ENCODE data around the gene CDH13. TPM values are rescaled to one million over a fixed set of nuclear protein-coding genes. Genes with fewer than 3 reads are reported as not detected.

The CDH13 gene
- total RNA-seq, 1 experiment from 2014 or later: 34.5 TPM

GRCh38 chr16:83271123-83271522, 644.4 kb downstream of the CDH13 start:
- Histone ChIP-seq H3K4me1 (peaks cover 6% of the 10 kb centered on the region; the same call in 1 of the 2 replicates), H3K9me3 (replicated peaks) (no peaks in the 10 kb centered on the region), H3K36me3 (no peaks in the 10 kb centered on the region), H3K27ac (no peak overlapping the region), H3K27me3 (no peaks in the 10 kb centered on the region), H3K4me3 (no peak overlapping the region)
- DNase-seq: no peak

- no peaks in the 10 kb centered on the region for H3K9me3 ChIP-seq (replicated peaks)
- H3K36me3 ChIP-seq: no peaks in the 10 kb centered on the region
- no peaks in the 10 kb centered on the region for H3K27me3 ChIP-seq
- DNase-seq: no peak
- no peak overlapping the region for H3K27ac ChIP-seq
- H3K4me1 ChIP-seq: peaks cover 6% of the 10 kb centered on the region; the same call in 1 of the 2 replicates
- no peak overlapping the region for H3K4me3 ChIP-seq
Measured at GRCh38 chr16:83271970-83272575, 645.3 kb downstream of the CDH13 start.

DNA sequence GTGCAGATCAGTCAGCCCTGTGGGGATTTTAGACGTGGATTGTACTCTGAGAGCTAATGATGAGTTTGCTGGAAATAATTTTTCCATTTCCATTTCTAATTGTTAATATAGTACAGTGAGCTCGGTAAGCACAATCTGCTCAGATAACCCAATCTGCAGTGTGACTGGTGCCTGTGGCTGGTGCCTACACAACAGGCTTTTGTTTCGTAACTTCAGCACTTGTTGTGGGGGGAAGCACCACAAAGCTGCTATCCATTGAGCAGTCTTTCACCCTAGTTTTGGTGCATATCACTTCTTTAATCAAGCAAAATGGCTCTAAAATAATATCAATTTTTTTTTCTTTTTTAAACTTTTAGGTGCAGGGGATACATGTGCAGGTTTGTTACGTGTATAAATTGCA, 646.1 kb downstream of the CDH13 start:
- no peaks in the 10 kb centered on the region for H3K9me3 ChIP-seq (replicated peaks)
- no peak overlapping the region for H3K27ac ChIP-seq
- H3K4me3 ChIP-seq: no peak overlapping the region
- H3K4me1 ChIP-seq: peaks cover 6% of the 10 kb centered on the region; the same call in 1 of the 2 replicates
- no peaks in the 10 kb centered on the region for H3K36me3 ChIP-seq
- no peak for DNase-seq
- no peaks in the 10 kb centered on the region for H3K27me3 ChIP-seq

- H3K27me3 ChIP-seq: no peaks in the 10 kb centered on the region
- no peak overlapping the region for H3K4me3 ChIP-seq
- H3K27ac ChIP-seq: no peak overlapping the region
- no peak for DNase-seq
- no peaks in the 10 kb centered on the region for H3K9me3 ChIP-seq (replicated peaks)
- H3K36me3 ChIP-seq: no peaks in the 10 kb centered on the region
- H3K4me1 ChIP-seq: peaks cover 6% of the 10 kb centered on the region; the same call in 1 of the 2 replicates
Measured at GRCh38 chr16:83273504-83274173, 646.9 kb downstream of the CDH13 start.

GRCh38 chr16:83279251-83279650, 652.5 kb downstream of the CDH13 start:
- no peak overlapping the region for H3K27ac ChIP-seq
- no peaks in the 10 kb centered on the region for H3K27me3 ChIP-seq
- H3K4me3 ChIP-seq: no peak overlapping the region
- no peak for DNase-seq
- no peaks in the 10 kb centered on the region for H3K36me3 ChIP-seq
- H3K4me1 ChIP-seq: no peaks in the 10 kb centered on the region
- no peaks in the 10 kb centered on the region for H3K9me3 ChIP-seq (replicated peaks)

DNA sequence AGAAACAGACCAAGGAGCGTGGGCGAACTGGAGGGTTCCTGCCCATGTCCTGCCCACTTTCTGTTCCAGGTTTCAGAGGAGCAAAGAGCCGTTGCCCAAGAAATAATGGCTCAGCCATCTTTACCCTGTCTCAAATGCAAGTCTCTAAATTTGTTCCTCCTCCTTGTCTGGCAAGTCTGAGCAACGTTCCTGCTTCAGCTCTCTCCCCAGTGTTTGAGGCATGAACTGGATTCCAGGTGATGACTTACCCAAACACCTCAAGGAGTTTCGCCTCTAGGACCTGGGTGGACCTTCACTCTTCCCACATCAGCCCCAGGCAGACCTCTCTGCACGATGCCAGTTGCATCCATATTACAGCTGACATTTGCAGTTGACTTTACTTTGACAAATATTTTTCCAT, 659.2 kb downstream of the CDH13 start:
- no peaks in the 10 kb centered on the region for H3K4me1 ChIP-seq
- no peaks in the 10 kb centered on the region for H3K27me3 ChIP-seq
- H3K9me3 ChIP-seq (replicated peaks): no peaks in the 10 kb centered on the region
- H3K4me3 ChIP-seq: no peak overlapping the region
- H3K27ac ChIP-seq: no peak overlapping the region
- H3K36me3 ChIP-seq: no peaks in the 10 kb centered on the region
- DNase-seq: no peak

- Histone ChIP-seq H3K4me1 (peaks cover 18% of the 10 kb centered on the region), H3K27ac (peak overlapping the region; percentile 27; the same call in 1 of the 2 replicates), H3K9me3 (replicated peaks) (no peaks in the 10 kb centered on the region), H3K36me3 (no peaks in the 10 kb centered on the region), H3K4me3 (no peak overlapping the region), H3K27me3 (no peaks in the 10 kb centered on the region)
- no peak for DNase-seq
Measured at GRCh38 chr16:83296505-83296904, 669.7 kb downstream of the CDH13 start.

DNA sequence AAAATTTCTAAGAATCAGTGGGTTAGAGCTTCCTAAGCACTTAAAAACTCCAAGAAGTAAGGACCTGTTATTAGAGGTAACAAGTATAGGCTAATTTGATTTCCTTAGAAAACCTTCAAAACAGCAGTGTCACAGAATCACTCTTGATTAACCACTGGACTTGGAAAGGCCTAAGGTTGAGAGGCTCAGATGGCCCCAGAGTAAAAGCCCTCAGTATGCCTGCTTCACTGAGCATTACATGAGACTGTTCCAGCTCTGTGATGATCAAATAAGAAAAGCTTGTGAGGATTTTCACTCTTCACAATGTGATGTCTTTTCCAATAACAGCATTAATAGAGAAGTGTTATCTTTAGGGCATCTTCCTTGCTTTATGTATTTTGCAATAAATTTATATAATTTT, 671.8 kb downstream of the CDH13 start:
- H3K36me3 ChIP-seq: no peaks in the 10 kb centered on the region
- H3K4me1 ChIP-seq: peaks cover 17% of the 10 kb centered on the region
- H3K27me3 ChIP-seq: no peaks in the 10 kb centered on the region
- H3K27ac ChIP-seq: no peak overlapping the region
- no peaks in the 10 kb centered on the region for H3K9me3 ChIP-seq (replicated peaks)
- DNase-seq: no peak
- no peak overlapping the region for H3K4me3 ChIP-seq

- H3K4me3 ChIP-seq: no peak overlapping the region
- peak; percentile 4 to 9 for DNase-seq
- H3K36me3 ChIP-seq: no peaks in the 10 kb centered on the region
- H3K27ac ChIP-seq: no peak overlapping the region
- H3K9me3 ChIP-seq (replicated peaks): no peaks in the 10 kb centered on the region
- H3K4me1 ChIP-seq: peaks cover 27% of the 10 kb centered on the region
- no peaks in the 10 kb centered on the region for H3K27me3 ChIP-seq
Measured at GRCh38 chr16:83300326-83300725, 673.6 kb downstream of the CDH13 start.

- Histone ChIP-seq H3K36me3 (no peaks in the 10 kb centered on the region), H3K27ac (peak overlapping the region; percentile 22), H3K27me3 (no peaks in the 10 kb centered on the region), H3K4me1 (peaks cover 23% of the 10 kb centered on the region), H3K9me3 (replicated peaks) (no peaks in the 10 kb centered on the region), H3K4me3 (no peak overlapping the region)
- DNase-seq: peak; percentile 20 to 53
Measured at GRCh38 chr16:83301971-83302370, 675.2 kb downstream of the CDH13 start.

- Histone ChIP-seq H3K27ac (no peak overlapping the region), H3K27me3 (no peaks in the 10 kb centered on the region), H3K36me3 (no peaks in the 10 kb centered on the region), H3K4me1 (peaks cover 23% of the 10 kb centered on the region), H3K4me3 (no peak overlapping the region), H3K9me3 (replicated peaks) (no peaks in the 10 kb centered on the region)
- DNase-seq: no peak
Measured at GRCh38 chr16:83302853-83303252, 676.1 kb downstream of the CDH13 start.

DNA sequence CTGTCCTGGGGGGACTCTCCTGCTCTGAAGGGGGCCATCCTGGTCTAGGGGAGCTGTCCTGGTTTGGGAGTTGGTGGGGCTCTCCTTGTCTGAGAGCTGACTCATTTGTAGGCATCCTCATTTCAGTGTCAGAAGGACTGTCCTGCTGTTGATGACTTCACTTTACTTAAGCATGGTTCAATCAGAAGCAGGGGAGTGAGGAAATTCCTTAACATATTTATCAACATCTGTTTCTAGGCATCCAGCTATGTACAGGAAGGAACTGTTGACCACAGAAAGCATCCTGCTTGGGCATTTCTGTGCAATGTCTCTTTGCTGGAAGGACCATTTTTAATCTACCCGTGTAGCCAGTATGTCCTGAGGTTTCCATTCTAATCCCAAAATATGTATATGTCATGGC, 678.3 kb downstream of the CDH13 start:
- Histone ChIP-seq H3K36me3 (no peaks in the 10 kb centered on the region), H3K27ac (peak overlapping the region; percentile 49), H3K4me1 (peaks cover 23% of the 10 kb centered on the region), H3K27me3 (no peaks in the 10 kb centered on the region), H3K4me3 (no peak overlapping the region), H3K9me3 (replicated peaks) (no peaks in the 10 kb centered on the region)
- DNase-seq: peak; percentile 17 to 26

DNA sequence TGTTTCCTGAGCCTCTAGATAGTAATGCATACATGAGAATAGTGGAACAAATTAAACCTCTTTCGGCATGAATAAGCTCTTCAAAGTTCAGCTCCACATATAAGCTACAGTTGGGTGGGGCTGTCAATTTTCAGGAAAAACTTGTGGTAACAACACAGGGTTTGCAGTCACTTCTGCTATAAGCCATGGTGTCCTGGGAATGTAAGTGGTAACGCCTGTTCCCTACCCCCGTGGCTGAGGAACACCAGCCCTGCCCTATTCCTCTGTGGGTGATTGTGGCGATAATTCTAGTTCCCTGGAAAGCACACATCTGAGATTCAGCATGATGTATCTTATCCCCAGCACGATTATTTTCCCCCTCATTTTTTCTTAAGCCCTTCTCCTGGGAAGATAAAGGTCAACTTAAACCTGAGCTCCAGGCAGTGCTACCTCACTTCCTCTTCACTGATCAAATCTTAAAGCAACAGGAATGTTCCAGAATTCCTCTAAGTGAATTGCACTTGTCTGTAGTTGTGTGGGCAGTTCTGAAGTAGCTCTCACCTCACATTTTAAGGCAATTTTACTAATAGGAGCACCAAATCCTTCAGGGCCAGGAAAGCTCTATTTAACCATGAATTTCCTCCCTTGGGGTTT, 680.3 kb downstream of the CDH13 start:
- DNase-seq: no peak
- Histone ChIP-seq H3K9me3 (replicated peaks) (no peaks in the 10 kb centered on the region), H3K27ac (no peak overlapping the region), H3K36me3 (no peaks in the 10 kb centered on the region), H3K27me3 (no peaks in the 10 kb centered on the region), H3K4me1 (peaks cover 17% of the 10 kb centered on the region), H3K4me3 (no peak overlapping the region)

DNA sequence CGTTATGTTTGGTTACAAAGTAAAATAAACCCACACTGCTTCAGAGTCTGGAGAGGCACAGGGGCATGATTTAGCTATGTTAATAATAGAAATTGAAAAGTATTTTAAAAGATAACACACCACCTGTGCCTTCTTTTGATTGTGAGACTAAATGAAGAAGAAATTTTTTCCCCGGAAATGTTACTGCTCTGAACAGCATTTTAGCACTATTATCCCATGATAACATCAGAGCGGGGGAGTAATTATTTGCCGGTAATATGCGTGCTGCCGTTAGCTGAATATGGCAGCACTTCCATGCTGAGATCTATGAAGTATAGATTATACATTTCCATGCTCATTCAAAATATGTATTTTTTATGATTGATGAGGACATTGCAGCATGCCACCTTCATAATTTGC, 680.8 kb downstream of the CDH13 start:
- no peak overlapping the region for H3K4me3 ChIP-seq
- DNase-seq: no peak
- no peaks in the 10 kb centered on the region for H3K9me3 ChIP-seq (replicated peaks)
- H3K27me3 ChIP-seq: no peaks in the 10 kb centered on the region
- peaks cover 14% of the 10 kb centered on the region for H3K4me1 ChIP-seq
- H3K27ac ChIP-seq: no peak overlapping the region
- H3K36me3 ChIP-seq: no peaks in the 10 kb centered on the region

DNA sequence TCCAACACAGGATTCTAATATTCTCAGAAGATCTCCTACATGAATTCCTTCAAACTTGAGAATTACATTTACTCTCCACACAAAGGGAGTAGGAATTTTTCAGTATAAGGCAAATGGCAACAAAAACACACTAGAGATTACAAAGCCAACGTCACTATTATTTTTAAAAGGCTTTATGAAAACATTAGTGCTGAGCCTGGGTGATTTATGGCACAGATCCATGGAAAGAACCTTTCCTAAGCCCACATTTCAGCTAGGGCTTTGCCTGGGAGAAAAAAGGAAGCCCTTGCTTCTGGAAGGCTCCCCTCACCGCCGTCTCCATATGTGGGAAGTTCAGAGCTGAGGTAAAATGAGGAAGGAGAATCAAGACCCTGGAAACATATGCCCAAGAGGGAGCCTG, 681.6 kb downstream of the CDH13 start:
- H3K4me1 ChIP-seq: peaks cover 14% of the 10 kb centered on the region
- H3K27me3 ChIP-seq: no peaks in the 10 kb centered on the region
- no peaks in the 10 kb centered on the region for H3K36me3 ChIP-seq
- no peak overlapping the region for H3K27ac ChIP-seq
- DNase-seq: no peak
- H3K4me3 ChIP-seq: no peak overlapping the region
- no peaks in the 10 kb centered on the region for H3K9me3 ChIP-seq (replicated peaks)

Measured in SJCRH30 (cell line).